HepG2 (cell line): Measurements from ENCODE around the gene GLS2. TPM values are rescaled to one million over a fixed set of nuclear protein-coding genes. Genes with fewer than 3 reads are reported as not detected.
A peak's percentile ranks its signal among the peaks of the same experiment; 100 is the strongest.

ENCODE experiments used
- CCDC6 ChIP-seq: sonication (generic); formaldehyde crosslinking; IDR thresholded peaks from 2 replicates; pipeline ENCODE4 v1.8.1; 2022; ENCODE audit warnings: mild to moderate bottlenecking, missing genetic modification reagents, moderate library complexity
- CHCHD3 ChIP-seq: sonication (generic); formaldehyde crosslinking; IDR thresholded peaks from 2 replicates; pipeline ENCODE4 v1.8.0; 2022; ENCODE audit warnings: mild to moderate bottlenecking, missing genetic modification reagents, moderate library complexity
- CHD4 ChIP-seq: fragments of 200-600 bp; sonication (generic); IDR thresholded peaks from 2 replicates; pipeline ENCODE4 v1.7.0; 2017; ENCODE audit warnings: mild to moderate bottlenecking, low read length, borderline replicate concordance
- HNRNPH1 ChIP-seq: fragments of 200-400 bp; formaldehyde crosslinking; optimal IDR thresholded peaks from 2 replicates; pipeline ENCODE3; 2017; ENCODE audit warnings: mild to moderate bottlenecking, low read depth, low read length
- KMT2B ChIP-seq: IDR thresholded peaks from 2 replicates; pipeline ENCODE4 v1.6.1; 2016; ENCODE audit warnings: missing genetic modification reagents, missing compliant biosample characterization
- NR0B2 ChIP-seq: sonication (generic); formaldehyde crosslinking; IDR thresholded peaks from 2 replicates; pipeline ENCODE4 v1.4.0; 2020; ENCODE audit warnings: mild to moderate bottlenecking, missing genetic modification reagents
- POGK ChIP-seq: sonication (generic); formaldehyde crosslinking; conservative IDR thresholded peaks from 2 replicates; pipeline ENCODE4 v1.8.0; 2022; ENCODE audit warnings: mild to moderate bottlenecking, moderate library complexity, missing genetic modification reagents
- RAD51 ChIP-seq: fragments of 450-650 bp; IDR thresholded peaks from 2 replicates; pipeline ENCODE4 v1.6.1; 2016; ENCODE audit warnings: borderline replicate concordance
- SAP130 ChIP-seq: IDR thresholded peaks from 2 replicates; pipeline ENCODE4 v1.6.1; 2016; ENCODE audit warnings: low read depth
- SRSF1 ChIP-seq: fragments of 200-400 bp; formaldehyde crosslinking; optimal IDR thresholded peaks from 2 replicates; pipeline ENCODE3; 2017; ENCODE audit warnings: mild to moderate bottlenecking, low read depth, low read length, moderate library complexity
- ZBTB8A ChIP-seq: sonication (generic); formaldehyde crosslinking; IDR thresholded peaks from 2 replicates; pipeline ENCODE4 v1.4.0; 2020; ENCODE audit warnings: mild to moderate bottlenecking, low read depth, missing genetic modification reagents, borderline replicate concordance
- ZNF225 ChIP-seq: sonication (generic); formaldehyde crosslinking; IDR thresholded peaks from 2 replicates; pipeline ENCODE4 v1.4.0; 2020; ENCODE audit warnings: mild to moderate bottlenecking, missing genetic modification reagents
- ZNF343 ChIP-seq: sonication (generic); formaldehyde crosslinking; IDR thresholded peaks from 2 replicates; pipeline ENCODE4 v1.4.0; 2020; ENCODE audit warnings: mild to moderate bottlenecking, missing genetic modification reagents
- ZNF407 ChIP-seq: sonication (generic); formaldehyde crosslinking; IDR thresholded peaks from one replicate; pipeline ENCODE4 v1.5.1; 2020; ENCODE audit warnings: mild to moderate bottlenecking, missing genetic modification reagents; ENCODE audit errors: not compliant biosample characterization
- ZNF552 ChIP-seq: sonication (generic); formaldehyde crosslinking; IDR thresholded peaks from 2 replicates; pipeline ENCODE4 v1.9.0; 2022; ENCODE audit warnings: missing genetic modification reagents, mild to moderate bottlenecking, borderline replicate concordance
- ZNF572 ChIP-seq: sonication (generic); formaldehyde crosslinking; IDR thresholded peaks from 2 replicates; pipeline ENCODE4 v1.5.1; 2020; ENCODE audit warnings: mild to moderate bottlenecking, missing genetic modification reagents
- ZNF577 ChIP-seq: sonication (generic); formaldehyde crosslinking; IDR thresholded peaks from 2 replicates; pipeline ENCODE4 v1.4.0; 2020; ENCODE audit warnings: mild to moderate bottlenecking, low read depth, missing genetic modification reagents, borderline replicate concordance
- polyA plus RNA-seq, 8 experiments: library from polyadenylated mRNA; depleted of rRNA in 3 of 8; stranded (reverse) in 7 of 8; unstranded in 1 of 8; fragments of >200 nt; fragmentation: Illumina TruSeq in 4 of 8; extraction: Trizol in 4 of 8; gene quantifications; 2 replicates each; pipeline versions ENCODE4 v1.2.1 to v1.2.3, GENCODE V29; 2011 to 2016; ENCODE audit warnings: low read depth in 4 of 8, missing spikeins in 1 of 8, mixed read lengths in 1 of 8; ENCODE audit not compliant: insufficient read depth in 1 of 8
- total RNA-seq, 5 experiments: library from RNA; depleted of rRNA; stranded (reverse); fragments of >200 nt; fragmentation: Illumina TruSeq; extraction: Trizol; gene quantifications; 2 replicates each; pipeline ENCODE4 v1.2.3, GENCODE V29; 2016; ENCODE audit warnings: low read depth in 1 of 5

The GLS2 gene
- total and polyA plus RNA-seq, 2 of the 13 experiments (the other 11 are each of a cell fraction or from before 2014, with no cell fraction given) = 8.6 to 12.2 TPM

GRCh38 chr12:56448860-56449621, 38.9 kb downstream of the GLS2 start, which contains the start of gene TIMELESS (continued):
- peak; percentile 70; the same call in 1 of the 2 replicates for TF ChIP-seq POGK
- no peak for TF ChIP-seq ZNF577 (CRISPR knock-in tag)
- peak; percentile 78 for TF ChIP-seq SRSF1
- TF ChIP-seq SAP130 (CRISPR knock-in tag) = peak; percentile 93
- TF ChIP-seq NR0B2 (CRISPR knock-in tag) = peak; percentile 82; the same call in 1 of the 2 replicates
- no peak for TF ChIP-seq CHD4
- TF ChIP-seq ZNF225 (CRISPR knock-in tag) = no peak; the same call in 1 of the 2 replicates
- TF ChIP-seq CHCHD3 = no peak
- peak; percentile 73 for TF ChIP-seq RAD51
- TF ChIP-seq ZBTB8A = no peak
- TF ChIP-seq ZNF572 (CRISPR knock-in tag) = no peak
- TF ChIP-seq KMT2B (CRISPR knock-in tag) = peak; percentile 83
- TF ChIP-seq CCDC6 (CRISPR knock-in tag) = peak; percentile 92; the same call in 1 of the 2 replicates
- TF ChIP-seq HNRNPH1 = no peak
- peak; percentile 78 for TF ChIP-seq ZNF407 (CRISPR knock-in tag)
- TF ChIP-seq ZNF552 (CRISPR knock-in tag) = no peak
- TF ChIP-seq ZNF343 (CRISPR knock-in tag) = peak; percentile 81
